Naive thymus-derived CD8-positive, alpha-beta T cell (primary cell): ENCODE measurements around the gene LEPR. TPM values are rescaled to one million over a fixed set of nuclear protein-coding genes. Genes with fewer than 3 reads are reported as not detected.

Experiments
- polyA plus RNA-seq, 3 donors: library from polyadenylated mRNA; unstranded; fragments of 300-500 nt; fragmentation: Illumina TruSeq; gene quantifications; one replicate each; pipeline ENCODE4 v1.2.3, GENCODE V29; 2021
- total RNA-seq, 8 experiments: library from RNA in 2 of 8; stranded (reverse) in 2 of 8; gene quantifications; one replicate each; pipeline ENCODE4 v1.2.3 and lab custom pipeline; 2021 to 2026

Gene LEPR
- total and polyA plus RNA-seq, 5 experiments from 2014 or later: 1.6 to 3.8 (median 2.4) TPM

Other genes starting within 250 kb of the LEPR start
- 1 to 10 TPM; 3.3 to 4.6 TPM for gene DNAJC6, start 111.1 kb upstream of the LEPR start, total RNA-seq
- under 1 TPM in 2 of 3 donors, not detected in 1; 0.21 to 0.80 TPM for gene DNAJC6, start 111.1 kb upstream of the LEPR start, polyA plus RNA-seq
- 10 to 100 TPM; 29.7 to 36.4 TPM for gene LEPROT, start within 50 bp of the LEPR start, total RNA-seq
- 10 to 100 TPM; 10.6 to 16.6 (median 13.9) TPM for gene LEPROT, start within 50 bp of the LEPR start, polyA plus RNA-seq